Activated CD8-positive, alpha-beta memory T cell treated with anti-CD3 and anti-CD28 coated beads for 36 hours (primary cell): ENCODE data around the gene SLC25A18. TPM values are rescaled to one million over a fixed set of nuclear protein-coding genes. Genes with fewer than 3 reads are reported as not detected.

Source experiments
- CTCF ChIA-PET: fragments of 350-600 bp; sonication (Branson Sonifier 250); formaldehyde crosslinking; loops from one replicate; lab custom pipeline; 2021; ENCODE audit warnings: antibody characterized with exemption; lab: Charles Lee
- POLR2A ChIA-PET: fragments of 350-600 bp; sonication (Branson Sonifier 250); formaldehyde crosslinking; loops from one replicate; lab custom pipeline; 2021; ENCODE audit warnings: antibody characterized with exemption; lab: Charles Lee
- total RNA-seq, 2 experiments: library from RNA; stranded (reverse); gene quantifications; one replicate each; pipeline ENCODE4 v1.2.3, GENCODE V29; 2021

Gene SLC25A18
- total RNA-seq, 2 experiments from 2014 or later = not detected

DNA sequence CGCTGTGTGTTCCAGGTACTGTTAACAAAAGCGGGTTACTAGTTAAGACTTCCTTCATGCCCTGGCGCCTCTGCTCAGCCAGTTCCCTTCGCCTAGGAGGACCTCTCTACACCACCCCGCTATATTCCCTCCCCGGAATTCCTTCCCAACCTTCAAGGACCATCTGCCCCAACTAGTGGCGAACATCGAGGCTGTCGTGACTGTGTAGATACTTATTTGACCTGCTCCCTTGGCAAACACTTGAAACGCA is 74.8 kb downstream of the SLC25A18 start:
- ChIA-PET POLR2A (interaction anchor here (1.3 kb wide), 1 partner anchor 9 kb away, joined by 6 read pairs; no protein-coding TSS in a partner anchor), CTCF (no interaction called here)

DNA sequence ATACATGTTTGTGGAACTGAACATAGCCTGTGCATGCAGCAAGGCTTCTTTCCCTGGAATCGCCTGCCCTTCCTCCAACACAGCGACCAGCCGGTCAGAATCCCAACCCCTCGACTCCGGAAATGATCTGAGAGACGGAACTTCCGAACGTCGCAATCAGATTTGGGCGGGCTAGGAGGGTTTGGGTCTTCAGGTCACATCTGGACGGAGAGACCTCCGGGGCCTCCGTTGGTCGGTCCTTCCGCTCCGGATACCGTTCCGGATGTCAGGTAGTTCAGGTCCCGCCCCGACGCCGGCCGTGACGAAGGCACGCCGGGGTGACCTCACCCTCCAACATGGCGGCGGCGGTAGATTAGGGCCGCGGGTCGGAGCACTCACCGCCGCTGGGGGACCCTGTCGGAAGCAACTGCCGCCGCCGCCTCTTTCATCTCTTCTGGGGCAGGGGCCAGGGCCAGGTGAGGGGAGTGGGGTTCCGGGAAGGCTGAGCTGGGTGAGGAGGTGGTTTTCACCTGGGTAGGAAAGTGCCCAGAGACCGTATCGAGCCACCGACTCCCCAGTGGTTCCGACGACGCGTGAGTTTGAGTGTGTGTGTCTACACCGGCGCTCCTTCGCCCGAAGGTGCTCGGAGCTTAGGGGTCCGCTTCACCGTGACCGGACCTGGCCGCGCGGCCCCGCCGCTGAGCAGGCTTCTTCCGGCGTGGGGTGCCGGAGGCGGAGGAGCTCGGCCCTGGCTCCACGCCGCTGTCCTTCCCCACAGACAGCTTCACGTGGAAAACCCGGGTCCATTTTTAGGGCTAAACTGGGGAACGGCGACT is 75.3 kb downstream of the SLC25A18 start, which contains the start of gene BCL2L13:
Gene BCL2L13 (plus strand): TSS at position 326 of the 815 bp plus-strand sequence. CDS start 16,955 bp downstream, outside the sequence.
- CTCF ChIA-PET = interaction anchor here (0.6 to 1.7 kb wide), 3 partner anchors 10 to 291 kb away, joined by 3 to 4 read pairs (median 3); no protein-coding TSS in a partner anchor

DNA sequence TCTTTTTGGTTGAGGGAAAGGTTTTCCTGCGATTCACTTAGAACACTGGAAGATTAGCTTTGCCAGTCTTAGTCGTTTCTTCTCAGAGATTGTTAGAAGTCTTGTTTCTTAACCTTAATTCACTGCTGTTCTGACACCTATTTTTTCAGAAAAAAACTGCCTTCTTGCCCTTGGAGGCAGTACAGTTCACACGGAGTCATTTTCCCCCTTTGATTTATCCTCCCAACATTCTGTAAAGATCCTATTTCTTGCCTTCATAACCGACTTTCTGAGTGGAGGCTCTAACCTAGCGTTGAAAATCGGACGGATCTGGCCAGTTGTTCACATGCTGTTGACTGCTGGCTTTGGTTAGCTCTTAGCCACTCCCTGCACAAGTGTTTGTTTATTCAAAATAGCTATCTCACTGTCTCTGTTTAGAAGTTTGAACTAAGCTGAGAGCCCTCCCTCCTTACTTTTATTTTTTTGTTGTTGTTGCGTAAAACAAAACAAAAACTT is 76.0 kb downstream of the SLC25A18 start:
- ChIA-PET CTCF (interaction anchor here (0.8 to 1.7 kb wide), 2 partner anchors 9 to 33 kb away, joined by 3 to 4 read pairs; no protein-coding TSS in a partner anchor), POLR2A (interaction anchor here (0.6 to 1.5 kb wide), 6 partner anchors 10 to 438 kb away, joined by 3 to 8 read pairs (median 5); partner anchors contain the start of gene PEX26)

More for the DNA sequence above, 75.3 kb downstream of the SLC25A18 start, which contains the start of gene BCL2L13:
- POLR2A ChIA-PET = interaction anchor here (0.6 to 1.5 kb wide), 6 partner anchors 9 to 439 kb away, joined by 3 to 8 read pairs (median 5); partner anchors contain the start of gene PEX26

Other genes starting within 250 kb of the SLC25A18 start
- not detected for gene CECR2, start 194.0 kb upstream of the SLC25A18 start, total RNA-seq
- gene ATP6V1E1, start 65.3 kb downstream of the SLC25A18 start, total RNA-seq = 10 to 100 TPM; 90.3 to 95.0 TPM
- 10 to 100 TPM; 37.9 to 38.7 TPM for gene BCL2L13, start 75.3 kb downstream of the SLC25A18 start, total RNA-seq
- 10 to 100 TPM; 13.6 to 15.8 TPM for gene BID, start 211.0 kb downstream of the SLC25A18 start, total RNA-seq